Lower leg skin (tissue), 4 donors: ENCODE measurements around the gene SNX7. TPM values are rescaled to one million over a fixed set of nuclear protein-coding genes. Genes with fewer than 3 reads are reported as not detected.

Experiments
- DNase-seq, 2 donors: peaks; one replicate each; pipeline ENCODE4 v3.0.0-alpha.2; 2019; ENCODE audit warnings: low spot score in 2 of 2
- H3K4me3 ChIP-seq: fragments of 200-600 bp; sonication (generic); 2 replicates; pipeline ENCODE4 v1.5.1; 2017; ENCODE audit warnings: mild to moderate bottlenecking, low read depth; ENCODE audit not compliant: poor library complexity, severe bottlenecking
- POLR2A ChIP-seq, 2 donors: fragments of 450-650 bp; IDR thresholded peaks; one replicate each; pipeline ENCODE4 v1.6.1; 2016 to 2017; ENCODE audit warnings: antibody characterized with exemption in 2 of 2, mild to moderate bottlenecking in 1 of 2, moderate library complexity in 1 of 2
- WGBS, 2 donors: methylation state at CpG; one replicate each; pipeline ENCODE4 v1.1.5; 2018; 5-methylcytosine and 5-hydroxymethylcytosine counted together
- intact Hi-C: fragments of 100-400 bp; cut with DNase I; formaldehyde crosslinking; loops from one replicate; pipeline ENCODE4 v1.15.0; 2023; ENCODE audit warnings: low total_unique reads
- total RNA-seq, 4 donors: library from RNA; depleted of rRNA; stranded (reverse); fragments of >200 nt; gene quantifications; one replicate each; pipeline ENCODE4 v1.1.0, GENCODE V29; 2016
- TF ChIP-seq, protein P1 (sequence below), 3 donors: fragments of 450-650 bp; IDR thresholded peaks; one replicate each; pipeline ENCODE4 v1.5.1; 2016; ENCODE audit warnings: antibody characterized with exemption in 3 of 3, mild to moderate bottlenecking in 3 of 3, moderate library complexity in 2 of 3

Gene SNX7
- total RNA-seq, 4 donors from 2014 or later, result 6.4 to 20.4 (median 13.5) TPM

- 98 to 100% methylated on average over 2 of the region's 2 CpGs for WGBS, 2 donors
- TF ChIP-seq, protein P1, sequence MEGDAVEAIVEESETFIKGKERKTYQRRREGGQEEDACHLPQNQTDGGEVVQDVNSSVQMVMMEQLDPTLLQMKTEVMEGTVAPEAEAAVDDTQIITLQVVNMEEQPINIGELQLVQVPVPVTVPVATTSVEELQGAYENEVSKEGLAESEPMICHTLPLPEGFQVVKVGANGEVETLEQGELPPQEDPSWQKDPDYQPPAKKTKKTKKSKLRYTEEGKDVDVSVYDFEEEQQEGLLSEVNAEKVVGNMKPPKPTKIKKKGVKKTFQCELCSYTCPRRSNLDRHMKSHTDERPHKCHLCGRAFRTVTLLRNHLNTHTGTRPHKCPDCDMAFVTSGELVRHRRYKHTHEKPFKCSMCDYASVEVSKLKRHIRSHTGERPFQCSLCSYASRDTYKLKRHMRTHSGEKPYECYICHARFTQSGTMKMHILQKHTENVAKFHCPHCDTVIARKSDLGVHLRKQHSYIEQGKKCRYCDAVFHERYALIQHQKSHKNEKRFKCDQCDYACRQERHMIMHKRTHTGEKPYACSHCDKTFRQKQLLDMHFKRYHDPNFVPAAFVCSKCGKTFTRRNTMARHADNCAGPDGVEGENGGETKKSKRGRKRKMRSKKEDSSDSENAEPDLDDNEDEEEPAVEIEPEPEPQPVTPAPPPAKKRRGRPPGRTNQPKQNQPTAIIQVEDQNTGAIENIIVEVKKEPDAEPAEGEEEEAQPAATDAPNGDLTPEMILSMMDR (IDR thresholded peaks at IDR 0.05), result no peak
- TF ChIP-seq POLR2A (IDR thresholded peaks at IDR 0.05), result no peak
- intact Hi-C loops, result no loop called here
- no peak for DNase-seq
- no peak overlapping the region for H3K4me3 ChIP-seq
Measured at GRCh38 chr1:98653123-98653522, 8.4 kb upstream of the SNX7 start.

- intact Hi-C loops, result no loop called here
- DNase-seq, result no peak
- TF ChIP-seq POLR2A (IDR thresholded peaks at IDR 0.05), result no peak
- TF ChIP-seq, protein P1 (IDR thresholded peaks at IDR 0.05), result no peak
Measured at GRCh38 chr1:98659879-98660278, 1.6 kb upstream of the SNX7 start.

GRCh38 chr1:98660940-98661543 lies 479 bp upstream of the SNX7 start:
- intact Hi-C loops, result no loop called here
- no peak for DNase-seq
- TF ChIP-seq, protein P1 (IDR thresholded peaks at IDR 0.05), result no peak
- TF ChIP-seq POLR2A (IDR thresholded peaks at IDR 0.05), result no peak
- peak overlapping the region; percentile 39 for H3K4me3 ChIP-seq
- WGBS, 2 donors, result 2 to 3% methylated on average over 25 of the region's 25 CpGs

More at GRCh38 chr1:98659879-98660278, 1.6 kb upstream of the SNX7 start:
- H3K4me3 ChIP-seq, result no peak overlapping the region

GRCh38 chr1:98662356-98662670 lies 792 bp downstream of the SNX7 start:
- peak overlapping the region; percentile 39 for H3K4me3 ChIP-seq
- no peak for DNase-seq
- intact Hi-C loops, result no loop called here
- 0 to 1% methylated on average over 6 of the region's 6 CpGs for WGBS, 2 donors
- TF ChIP-seq POLR2A (IDR thresholded peaks at IDR 0.05), result no peak
- TF ChIP-seq, protein P1 (IDR thresholded peaks at IDR 0.05), result no peak

- DNase-seq, result peak in 1 of 2 donors; percentile 39
- TF ChIP-seq, protein P1 (IDR thresholded peaks at IDR 0.05), result no peak
- no peak for TF ChIP-seq POLR2A (IDR thresholded peaks at IDR 0.05)
- WGBS, 2 donors, result 34 to 38% methylated on average over 2 of the region's 2 CpGs
- no peak overlapping the region for H3K4me3 ChIP-seq
- intact Hi-C loops, result no loop called here
Measured at GRCh38 chr1:98668733-98669132, 7.2 kb downstream of the SNX7 start.
